ENCODE measurements around the gene LUZP2.

The LUZP2 gene

GRCh38 chr11:24642648-24643047 lies 145.8 kb downstream of the LUZP2 start:
- H3K9me3 ChIP-seq: no peaks in the 10 kb centered on the region
- no peak for TF ChIP-seq CTCF (IDR thresholded peaks at IDR 0.05)
- DNase-seq: no peak
- H3K36me3 ChIP-seq: no peaks in the 10 kb centered on the region
- no peak overlapping the region for H3K4me3 ChIP-seq
- no peak overlapping the region for H3K27ac ChIP-seq
- no peaks in the 10 kb centered on the region for H3K4me1 ChIP-seq
- intact Hi-C loops (cut with DNase I; ENCODE audit: low total_unique reads): no loop called here
- no peaks in the 10 kb centered on the region for H3K27me3 ChIP-seq

GRCh38 chr11:24645563-24645962 lies 148.7 kb downstream of the LUZP2 start:
- TF ChIP-seq CTCF (IDR thresholded peaks at IDR 0.05): no peak
- no peaks in the 10 kb centered on the region for H3K27me3 ChIP-seq
- no peaks in the 10 kb centered on the region for H3K36me3 ChIP-seq
- H3K4me3 ChIP-seq: no peak overlapping the region
- intact Hi-C loops (cut with DNase I; ENCODE audit: low total_unique reads): no loop called here
- no peak for DNase-seq
- no peaks in the 10 kb centered on the region for H3K9me3 ChIP-seq
- no peak overlapping the region for H3K27ac ChIP-seq
- no peaks in the 10 kb centered on the region for H3K4me1 ChIP-seq

- no peaks in the 10 kb centered on the region for H3K4me1 ChIP-seq
- TF ChIP-seq CTCF (IDR thresholded peaks at IDR 0.05): no peak
- no peak overlapping the region for H3K4me3 ChIP-seq
- H3K9me3 ChIP-seq: no peaks in the 10 kb centered on the region
- H3K27me3 ChIP-seq: no peaks in the 10 kb centered on the region
- intact Hi-C loops (cut with DNase I; ENCODE audit: low total_unique reads): no loop called here
- no peak overlapping the region for H3K27ac ChIP-seq
- no peak for DNase-seq
- no peaks in the 10 kb centered on the region for H3K36me3 ChIP-seq
Observed at GRCh38 chr11:24651873-24652272, 155.0 kb downstream of the LUZP2 start.

- no peak for TF ChIP-seq CTCF (IDR thresholded peaks at IDR 0.05)
- no peak for DNase-seq
- no peaks in the 10 kb centered on the region for H3K27me3 ChIP-seq
- H3K4me1 ChIP-seq: no peaks in the 10 kb centered on the region
- no peaks in the 10 kb centered on the region for H3K9me3 ChIP-seq
- intact Hi-C loops (cut with DNase I; ENCODE audit: low total_unique reads): no loop called here
- H3K4me3 ChIP-seq: no peak overlapping the region
- H3K27ac ChIP-seq: no peak overlapping the region
- no peaks in the 10 kb centered on the region for H3K36me3 ChIP-seq
Observed at GRCh38 chr11:24653901-24654300, 157.0 kb downstream of the LUZP2 start.

GRCh38 chr11:24661331-24661730 lies 164.5 kb downstream of the LUZP2 start:
- intact Hi-C loops (cut with DNase I; ENCODE audit: low total_unique reads): no loop called here
- TF ChIP-seq CTCF (IDR thresholded peaks at IDR 0.05): no peak

GRCh38 chr11:24664399-24664798 lies 167.5 kb downstream of the LUZP2 start:
- no peak for TF ChIP-seq CTCF (IDR thresholded peaks at IDR 0.05)

More at GRCh38 chr11:24661331-24661730, 164.5 kb downstream of the LUZP2 start:
- Histone ChIP-seq H3K27ac (no peak overlapping the region), H3K9me3 (no peaks in the 10 kb centered on the region), H3K36me3 (no peaks in the 10 kb centered on the region), H3K27me3 (no peaks in the 10 kb centered on the region), H3K4me3 (no peak overlapping the region), H3K4me1 (no peaks in the 10 kb centered on the region)
- no peak for DNase-seq

More at GRCh38 chr11:24664399-24664798, 167.5 kb downstream of the LUZP2 start:
- Histone ChIP-seq H3K27me3 (no peaks in the 10 kb centered on the region), H3K36me3 (no peaks in the 10 kb centered on the region), H3K27ac (no peak overlapping the region), H3K4me1 (no peaks in the 10 kb centered on the region), H3K9me3 (no peaks in the 10 kb centered on the region), H3K4me3 (no peak overlapping the region)
- no peak for DNase-seq
- intact Hi-C loops (cut with DNase I; ENCODE audit: low total_unique reads): no loop called here

All from tibial artery (tissue), 4 donors.